ES-I3 (cell line): ENCODE results near the gene ITIH5.
"Not testable (repeated sequence)": the region's sequence is repeated elsewhere in the genome, so short reads cannot be mapped to it uniquely, and the experiment has no call there.

Source experiments
- H3K36me3 ChIP-seq: 2 replicates; pipeline ENCODE4 v1.6.1; 2013; ENCODE audit warnings: mild to moderate bottlenecking, low read length, control low read depth, moderate library complexity; ENCODE audit not compliant: insufficient read depth
- H3K4me1 ChIP-seq: 2 replicates; pipeline ENCODE4 v1.6.1; 2013; ENCODE audit warnings: mild to moderate bottlenecking, control low read depth, low read length; ENCODE audit not compliant: insufficient read depth
- H3K9ac ChIP-seq: 2 replicates; pipeline ENCODE4 v1.6.1; 2013; ENCODE audit warnings: low read depth, mild to moderate bottlenecking, low read length, moderate library complexity
- H3K9me3 ChIP-seq: 2 replicates; pipeline ENCODE4 v1.6.1; 2013; ENCODE audit warnings: mild to moderate bottlenecking, low read length, moderate library complexity; ENCODE audit not compliant: control insufficient read depth, insufficient read depth

Gene ITIH5

GRCh38 chr10:7666253-7667023 is at the start of gene ITIH5:
ITIH5 (minus strand) TSS chr10:7666966; CDS start chr10:7666892, 74 bp downstream.
- H3K9me3 ChIP-seq = no peaks in the 10 kb centered on the region
- H3K4me1 ChIP-seq = peaks cover 4% of the 10 kb centered on the region; the same call in 1 of the 2 replicates
- H3K9ac ChIP-seq = peak within 1 kb of the TSS; percentile 88
- no peaks in the 10 kb centered on the region for H3K36me3 ChIP-seq

GRCh38 chr10:7715515-7715914 is 48.7 kb upstream of the ITIH5 start:
- no peaks in the 10 kb centered on the region for H3K4me1 ChIP-seq
- H3K9me3 ChIP-seq = no peaks in the 10 kb centered on the region
- no peaks in the 10 kb centered on the region for H3K36me3 ChIP-seq
- no peak overlapping the region for H3K9ac ChIP-seq

GRCh38 chr10:7711075-7711474 is 44.3 kb upstream of the ITIH5 start:
- H3K36me3 ChIP-seq, H3K9ac ChIP-seq, H3K9me3 ChIP-seq, H3K4me1 ChIP-seq: not testable (repeated sequence)

- Histone ChIP-seq H3K4me1 (no peaks in the 10 kb centered on the region), H3K9ac (no peak overlapping the region)
These were observed 43.7 kb upstream of the ITIH5 start for GRCh38 chr10:7710446-7710845.

GRCh38 chr10:7708832-7709231 is 42.1 kb upstream of the ITIH5 start:
- Histone ChIP-seq H3K9ac (no peak overlapping the region), H3K4me1 (no peaks in the 10 kb centered on the region), H3K36me3 (no peaks in the 10 kb centered on the region), H3K9me3 (no peaks in the 10 kb centered on the region)

More at GRCh38 chr10:7710446-7710845, 43.7 kb upstream of the ITIH5 start:
- H3K9me3 ChIP-seq = no peaks in the 10 kb centered on the region
- no peaks in the 10 kb centered on the region for H3K36me3 ChIP-seq

GRCh38 chr10:7707858-7708622 is 41.3 kb upstream of the ITIH5 start:
- Histone ChIP-seq H3K36me3 (no peaks in the 10 kb centered on the region), H3K9me3 (no peaks in the 10 kb centered on the region), H3K4me1 (no peaks in the 10 kb centered on the region), H3K9ac (no peak overlapping the region)

- H3K4me1 ChIP-seq = no peaks in the 10 kb centered on the region
- H3K36me3 ChIP-seq = no peaks in the 10 kb centered on the region
- no peaks in the 10 kb centered on the region for H3K9me3 ChIP-seq
- no peak overlapping the region for H3K9ac ChIP-seq
These were observed 40.3 kb upstream of the ITIH5 start for GRCh38 chr10:7707102-7707501.

GRCh38 chr10:7706534-7707073 is 39.8 kb upstream of the ITIH5 start:
- Histone ChIP-seq H3K4me1 (no peaks in the 10 kb centered on the region), H3K9me3 (no peaks in the 10 kb centered on the region), H3K9ac (no peak overlapping the region), H3K36me3 (no peaks in the 10 kb centered on the region)

- Histone ChIP-seq H3K9me3 (no peaks in the 10 kb centered on the region), H3K4me1 (no peaks in the 10 kb centered on the region), H3K9ac (no peak overlapping the region), H3K36me3 (no peaks in the 10 kb centered on the region)
These were observed 38.6 kb upstream of the ITIH5 start for GRCh38 chr10:7705341-7705740.

- H3K36me3 ChIP-seq = no peaks in the 10 kb centered on the region
These were observed 37.6 kb upstream of the ITIH5 start for GRCh38 chr10:7704071-7705016.

GRCh38 chr10:7703140-7703539 is 36.4 kb upstream of the ITIH5 start, which contains the start of gene ITIH2:
ITIH2 (plus strand) TSS chr10:7703316; CDS start chr10:7703435, 119 bp downstream.
- Histone ChIP-seq H3K36me3 (no peaks in the 10 kb centered on the region), H3K4me1 (no peaks in the 10 kb centered on the region), H3K9me3 (no peaks in the 10 kb centered on the region), H3K9ac (no peak within 1 kb of the TSS)

More at GRCh38 chr10:7704071-7705016, 37.6 kb upstream of the ITIH5 start:
- Histone ChIP-seq H3K9me3 (no peaks in the 10 kb centered on the region), H3K9ac (no peak overlapping the region), H3K4me1 (no peaks in the 10 kb centered on the region)

GRCh38 chr10:7702288-7702812 is 35.6 kb upstream of the ITIH5 start:
- no peaks in the 10 kb centered on the region for H3K4me1 ChIP-seq
- no peaks in the 10 kb centered on the region for H3K9me3 ChIP-seq
- H3K9ac ChIP-seq = no peak overlapping the region
- H3K36me3 ChIP-seq = no peaks in the 10 kb centered on the region

- no peaks in the 10 kb centered on the region for H3K9me3 ChIP-seq
- no peaks in the 10 kb centered on the region for H3K36me3 ChIP-seq
- H3K9ac ChIP-seq = no peak overlapping the region
- H3K4me1 ChIP-seq = no peaks in the 10 kb centered on the region
These were observed 34.5 kb upstream of the ITIH5 start for GRCh38 chr10:7701158-7701742.
